Osteoblast (primary cell): Measurements from ENCODE around the gene FBXO33. TPM values are rescaled to one million over a fixed set of nuclear protein-coding genes. Genes with fewer than 3 reads are reported as not detected.
A peak's percentile ranks its signal among the peaks of the same experiment; 100 is the strongest.

Source experiments
- DNase-seq: peaks from one replicate; pipeline ENCODE4 v3.0.0; 2011; ENCODE audit warnings: low spot score, mixed read lengths; ENCODE audit not compliant: insufficient read length; ENCODE audit errors: missing footprints
- H2AFZ ChIP-seq: 2 replicates; pipeline ENCODE4 v1.6.0; 2011; ENCODE audit warnings: mild to moderate bottlenecking, low read length
- H3K27ac ChIP-seq: 2 replicates; pipeline ENCODE4 v1.5.1; 2011; ENCODE audit warnings: mild to moderate bottlenecking, low read depth, low read length, moderate library complexity
- H3K27me3 ChIP-seq: 2 replicates; pipeline ENCODE4 v1.6.0; 2012; ENCODE audit warnings: mild to moderate bottlenecking, control low read depth, inconsistent platforms, low read length, moderate library complexity; ENCODE audit not compliant: insufficient read depth
- H3K36me3 ChIP-seq: 2 replicates; pipeline ENCODE4 v1.5.1; 2011; ENCODE audit warnings: mild to moderate bottlenecking, low read length, control low read depth, moderate library complexity; ENCODE audit not compliant: insufficient read depth
- H3K4me1 ChIP-seq: 2 replicates; pipeline ENCODE4 v1.5.1; 2011; ENCODE audit warnings: mild to moderate bottlenecking, low read length, control low read depth, moderate library complexity; ENCODE audit not compliant: insufficient read depth
- H3K4me2 ChIP-seq: 2 replicates; pipeline ENCODE4 v1.6.0; 2011; ENCODE audit warnings: mild to moderate bottlenecking, low read length; ENCODE audit not compliant: insufficient read depth
- H3K4me3 ChIP-seq: fragments of 200-600 bp; sonication (generic); 3 replicates; pipeline ENCODE4 v1.5.1; 2012; ENCODE audit warnings: mild to moderate bottlenecking, low read length, inconsistent platforms; ENCODE audit not compliant: insufficient read depth
- H3K79me2 ChIP-seq: 2 replicates; pipeline ENCODE4 v1.6.0; 2012; ENCODE audit warnings: mild to moderate bottlenecking, low read length, control low read depth, inconsistent platforms; ENCODE audit not compliant: insufficient read depth
- H3K9me3 ChIP-seq: 2 replicates; pipeline ENCODE4 v1.5.1; 2011; ENCODE audit warnings: low read depth, low read length, control low read depth
- H4K20me1 ChIP-seq: 2 replicates; pipeline ENCODE4 v1.6.0; 2012; ENCODE audit warnings: mild to moderate bottlenecking, low read length, control low read depth; ENCODE audit not compliant: insufficient read depth
- total RNA-seq: library from RNA; depleted of rRNA; stranded (reverse); fragments of >200 nt; gene quantifications from 2 replicates; pipeline ENCODE4 v1.2.3, GENCODE V29; 2012
- TF ChIP-seq, protein P1 (sequence below): IDR thresholded peaks from 2 replicates; pipeline ENCODE4 v1.5.1; 2011; ENCODE audit warnings: mild to moderate bottlenecking, low read depth, low read length, moderate library complexity; ENCODE audit errors: extremely low read depth

The FBXO33 gene
- total RNA-seq, 1 donor, result 15.6 TPM

DNA sequence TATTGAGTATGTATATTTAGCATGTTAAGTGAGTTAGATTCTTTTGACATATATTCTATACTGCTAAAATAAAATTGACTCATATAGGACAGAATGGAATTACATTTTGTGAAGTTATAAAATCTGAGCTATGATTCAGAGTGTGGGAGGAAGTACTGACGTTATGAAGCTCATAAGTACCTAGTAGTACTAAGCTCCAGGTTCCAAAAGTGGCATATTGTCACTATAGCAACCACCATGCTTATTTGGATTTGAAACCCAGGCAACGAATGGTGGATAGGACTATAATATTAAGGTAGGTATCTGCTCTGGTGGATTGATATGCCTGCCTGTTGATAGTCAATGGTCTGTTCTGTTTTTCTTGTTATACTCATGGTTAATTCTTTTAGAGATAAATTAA lies 2.2 kb upstream of the FBXO33 start:
- Histone ChIP-seq H3K4me1 (peaks cover 24% of the 10 kb centered on the region), H3K27ac (no peak overlapping the region), H3K4me2 (no peak overlapping the region), H3K27me3 (no peaks in the 10 kb centered on the region), H3K36me3 (no peaks in the 10 kb centered on the region), H3K79me2 (peaks cover 23% of the 10 kb centered on the region), H3K4me3 (no peak overlapping the region), H4K20me1 (peaks cover 12% of the 10 kb centered on the region), H2AFZ (no peak overlapping the region), H3K9me3 (no peaks in the 10 kb centered on the region)
- TF ChIP-seq, protein P1, sequence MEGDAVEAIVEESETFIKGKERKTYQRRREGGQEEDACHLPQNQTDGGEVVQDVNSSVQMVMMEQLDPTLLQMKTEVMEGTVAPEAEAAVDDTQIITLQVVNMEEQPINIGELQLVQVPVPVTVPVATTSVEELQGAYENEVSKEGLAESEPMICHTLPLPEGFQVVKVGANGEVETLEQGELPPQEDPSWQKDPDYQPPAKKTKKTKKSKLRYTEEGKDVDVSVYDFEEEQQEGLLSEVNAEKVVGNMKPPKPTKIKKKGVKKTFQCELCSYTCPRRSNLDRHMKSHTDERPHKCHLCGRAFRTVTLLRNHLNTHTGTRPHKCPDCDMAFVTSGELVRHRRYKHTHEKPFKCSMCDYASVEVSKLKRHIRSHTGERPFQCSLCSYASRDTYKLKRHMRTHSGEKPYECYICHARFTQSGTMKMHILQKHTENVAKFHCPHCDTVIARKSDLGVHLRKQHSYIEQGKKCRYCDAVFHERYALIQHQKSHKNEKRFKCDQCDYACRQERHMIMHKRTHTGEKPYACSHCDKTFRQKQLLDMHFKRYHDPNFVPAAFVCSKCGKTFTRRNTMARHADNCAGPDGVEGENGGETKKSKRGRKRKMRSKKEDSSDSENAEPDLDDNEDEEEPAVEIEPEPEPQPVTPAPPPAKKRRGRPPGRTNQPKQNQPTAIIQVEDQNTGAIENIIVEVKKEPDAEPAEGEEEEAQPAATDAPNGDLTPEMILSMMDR, result no peak
- DNase-seq, result no peak

- TF ChIP-seq, protein P1, result no peak
- Histone ChIP-seq H3K27me3 (no peaks in the 10 kb centered on the region), H3K36me3 (no peaks in the 10 kb centered on the region), H3K27ac (peak overlapping the region; percentile 59), H2AFZ (peak overlapping the region; percentile 91), H3K9me3 (no peaks in the 10 kb centered on the region), H4K20me1 (peaks cover 12% of the 10 kb centered on the region), H3K79me2 (peaks cover 32% of the 10 kb centered on the region), H3K4me2 (peak overlapping the region; percentile 93), H3K4me1 (peaks cover 24% of the 10 kb centered on the region), H3K4me3 (peak overlapping the region; percentile 83)
- DNase-seq, result no peak
These were observed 1.2 kb upstream of the FBXO33 start for GRCh38 chr14:39433452-39433813.

DNA sequence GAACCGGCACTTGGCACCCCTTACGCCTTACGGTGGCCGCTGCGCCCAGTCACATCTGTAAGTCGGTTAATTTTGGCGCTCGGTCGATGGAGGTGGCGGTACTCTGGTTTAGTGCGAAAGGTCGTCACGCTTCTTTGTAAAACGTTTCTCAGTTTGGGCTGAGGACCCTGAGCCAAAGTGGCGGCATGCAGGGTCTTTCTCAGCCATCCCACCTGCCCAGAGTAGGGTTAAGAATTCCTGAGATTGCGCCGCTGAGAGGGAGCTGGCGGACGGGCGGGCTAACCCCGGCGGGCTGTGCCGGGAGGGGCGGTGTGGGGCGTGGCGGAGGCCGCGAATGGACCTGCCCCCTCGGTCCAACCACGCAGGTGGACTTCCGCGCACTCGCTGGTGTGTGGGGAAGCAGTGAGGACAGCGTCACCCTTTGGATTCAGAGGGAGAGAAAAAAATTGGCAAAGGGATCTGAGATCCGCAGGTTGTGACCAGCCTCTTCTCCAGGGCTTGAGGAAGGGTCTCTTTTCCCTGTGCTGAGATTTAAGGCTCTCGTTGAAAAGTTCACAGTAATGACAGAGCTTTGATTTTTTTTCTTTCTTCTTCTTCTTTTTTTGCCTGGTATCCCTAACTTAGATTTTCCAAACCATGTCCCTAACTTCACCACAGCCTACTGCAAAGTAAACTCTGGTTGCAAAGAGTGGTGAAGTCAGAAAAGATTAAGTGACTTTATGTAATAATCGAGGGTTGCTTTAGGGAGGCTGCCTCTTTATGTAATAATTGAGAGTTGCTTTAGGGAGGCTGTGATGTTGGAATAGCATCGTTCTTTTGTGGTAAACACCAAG lies 602 bp upstream of the FBXO33 start:
- Histone ChIP-seq H4K20me1 (peaks cover 12% of the 10 kb centered on the region), H3K4me3 (peak overlapping the region; percentile 83), H3K36me3 (no peaks in the 10 kb centered on the region), H2AFZ (peak overlapping the region; percentile 91), H3K27ac (peak overlapping the region; percentile 59), H3K79me2 (peaks cover 38% of the 10 kb centered on the region), H3K9me3 (no peaks in the 10 kb centered on the region), H3K4me1 (peaks cover 24% of the 10 kb centered on the region), H3K4me2 (peak overlapping the region; percentile 93), H3K27me3 (no peaks in the 10 kb centered on the region)
- peak; percentile 89 for DNase-seq
- TF ChIP-seq, protein P1, result no peak

DNA sequence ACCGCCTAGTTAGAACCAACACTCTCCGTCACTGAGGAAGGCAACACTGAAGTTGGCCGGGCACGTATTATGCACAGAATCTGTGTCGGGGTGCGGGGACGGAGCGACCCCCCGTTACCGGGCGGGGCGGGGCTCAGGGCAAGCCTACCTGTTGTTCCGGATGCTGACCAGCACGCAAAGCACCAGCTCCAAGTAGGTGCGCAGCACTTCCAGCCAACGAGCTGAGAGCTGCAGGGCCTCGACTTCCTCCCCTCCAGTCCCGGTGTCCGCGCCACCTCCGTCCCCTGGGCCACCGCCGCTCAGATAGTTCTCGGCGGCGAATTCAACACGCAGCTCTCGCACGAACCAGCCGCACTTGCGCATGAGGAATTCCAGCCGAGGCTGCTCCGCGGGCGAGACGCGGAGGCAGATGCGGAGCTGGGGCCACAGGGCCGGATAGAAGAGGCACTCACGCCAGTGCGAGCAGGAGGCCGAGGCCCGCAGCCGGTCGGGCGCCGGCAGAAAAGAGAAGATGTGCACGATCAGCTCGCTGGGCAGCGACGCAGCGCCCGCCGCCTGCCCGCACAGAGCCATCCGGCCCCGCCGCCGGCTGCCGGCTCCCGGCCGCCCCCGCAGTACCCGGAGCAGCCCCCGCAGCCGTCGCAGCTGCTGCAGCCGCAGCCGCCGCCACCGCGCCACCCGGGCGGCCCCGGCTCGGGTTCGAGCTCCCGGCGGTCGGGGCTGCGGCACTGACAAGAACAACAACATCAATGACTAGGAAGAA lies 636 bp downstream of the FBXO33 start:
- peak overlapping the region; percentile 98 for H2AFZ ChIP-seq
- peaks cover 27% of the 10 kb centered on the region for H3K4me1 ChIP-seq
- no peaks in the 10 kb centered on the region for H3K27me3 ChIP-seq
- peaks cover 49% of the 10 kb centered on the region for H3K79me2 ChIP-seq
- no peaks in the 10 kb centered on the region for H3K9me3 ChIP-seq
- H4K20me1 ChIP-seq, result peaks cover 14% of the 10 kb centered on the region
- peak overlapping the region; percentile 100 for H3K27ac ChIP-seq
- H3K36me3 ChIP-seq, result no peaks in the 10 kb centered on the region
- TF ChIP-seq, protein P1, result no peak
- DNase-seq, result peak; percentile 88
- H3K4me3 ChIP-seq, result peak overlapping the region; percentile 92
- H3K4me2 ChIP-seq, result peak overlapping the region; percentile 88
